GM10248 (cell line): ENCODE data around the gene TANC1.

Experiments
- CTCF ChIA-PET: fragments of 300-600 bp; sonication (Branson Sonifier 250); formaldehyde crosslinking; extraction: SDS; loops from one replicate; lab custom pipeline; 2021; ENCODE audit warnings: antibody characterized with exemption; lab: Yijun Ruan, JAX
- POLR2A ChIA-PET: fragments of 350-650 bp; sonication (Branson Sonifier 250); formaldehyde crosslinking; extraction: SDS; loops from one replicate; lab custom pipeline; 2020; ENCODE audit warnings: antibody characterized with exemption; lab: Yijun Ruan, JAX
- DNase-seq: peaks from one replicate; pipeline ENCODE4 v3.0.0; 2012; ENCODE audit errors: extremely low spot score
- TF ChIP-seq, protein P1 (sequence below): IDR thresholded peaks from 2 replicates; pipeline ENCODE4 v1.5.1; 2012; ENCODE audit warnings: mild to moderate bottlenecking, low read depth; ENCODE audit errors: extremely low read depth, missing control alignments, control extremely low read depth

TANC1 gene

GRCh38 chr2:158966312-158966711, 2.1 kb upstream of the TANC1 start:
- POLR2A ChIA-PET, result no interaction called here
- TF ChIP-seq, protein P1, sequence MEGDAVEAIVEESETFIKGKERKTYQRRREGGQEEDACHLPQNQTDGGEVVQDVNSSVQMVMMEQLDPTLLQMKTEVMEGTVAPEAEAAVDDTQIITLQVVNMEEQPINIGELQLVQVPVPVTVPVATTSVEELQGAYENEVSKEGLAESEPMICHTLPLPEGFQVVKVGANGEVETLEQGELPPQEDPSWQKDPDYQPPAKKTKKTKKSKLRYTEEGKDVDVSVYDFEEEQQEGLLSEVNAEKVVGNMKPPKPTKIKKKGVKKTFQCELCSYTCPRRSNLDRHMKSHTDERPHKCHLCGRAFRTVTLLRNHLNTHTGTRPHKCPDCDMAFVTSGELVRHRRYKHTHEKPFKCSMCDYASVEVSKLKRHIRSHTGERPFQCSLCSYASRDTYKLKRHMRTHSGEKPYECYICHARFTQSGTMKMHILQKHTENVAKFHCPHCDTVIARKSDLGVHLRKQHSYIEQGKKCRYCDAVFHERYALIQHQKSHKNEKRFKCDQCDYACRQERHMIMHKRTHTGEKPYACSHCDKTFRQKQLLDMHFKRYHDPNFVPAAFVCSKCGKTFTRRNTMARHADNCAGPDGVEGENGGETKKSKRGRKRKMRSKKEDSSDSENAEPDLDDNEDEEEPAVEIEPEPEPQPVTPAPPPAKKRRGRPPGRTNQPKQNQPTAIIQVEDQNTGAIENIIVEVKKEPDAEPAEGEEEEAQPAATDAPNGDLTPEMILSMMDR, result no peak
- DNase-seq, result no peak
- CTCF ChIA-PET, result no interaction called here

GRCh38 chr2:158967114-158967730, 1.2 kb upstream of the TANC1 start:
- DNase-seq, result no peak
- POLR2A ChIA-PET, result no interaction called here
- CTCF ChIA-PET, result interaction anchor here (1.4 kb wide), 1 partner anchor 151 kb away, joined by 4 read pairs; no protein-coding TSS in a partner anchor
- TF ChIP-seq, protein P1, result no peak

- TF ChIP-seq, protein P1, result no peak
- CTCF ChIA-PET, result interaction anchor here (1.4 kb wide), 1 partner anchor 151 kb away, joined by 4 read pairs; no protein-coding TSS in a partner anchor
- DNase-seq, result no peak
- POLR2A ChIA-PET, result no interaction called here
These were observed 577 bp upstream of the TANC1 start for GRCh38 chr2:158967731-158968395.

DNA sequence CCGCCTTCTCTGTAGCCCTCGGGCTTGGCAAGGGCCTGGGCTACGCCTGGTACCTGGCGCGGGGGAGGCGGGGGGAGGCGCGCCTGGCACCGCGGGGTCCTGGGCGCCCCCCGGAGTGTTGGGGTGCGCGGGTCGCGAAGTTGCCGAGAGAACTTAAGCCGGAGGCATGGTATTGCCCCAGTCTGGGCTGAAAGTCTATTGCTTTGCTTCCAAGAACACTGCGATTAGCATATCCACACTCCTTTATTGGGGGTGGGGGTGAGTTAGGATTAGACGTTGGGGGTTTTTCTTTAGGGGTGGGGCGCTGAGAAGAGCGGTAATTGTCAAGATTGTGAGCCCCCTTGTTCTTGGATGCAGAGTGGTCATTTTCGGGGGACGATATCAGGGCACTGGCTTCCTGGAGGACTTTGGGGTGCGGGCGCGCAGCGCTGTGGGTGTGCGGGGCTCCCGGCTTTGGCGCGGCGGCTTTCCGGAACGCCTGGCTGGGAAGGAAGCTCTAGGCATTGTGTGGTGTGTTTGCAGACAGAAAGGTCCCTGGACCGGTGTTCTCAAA, 798 bp downstream of the TANC1 start:
- ChIA-PET POLR2A (no interaction called here), CTCF (interaction anchor here (1.0 kb wide), 1 partner anchor 27 kb away, joined by 3 read pairs; no protein-coding TSS in a partner anchor)
- TF ChIP-seq, protein P1, result no peak
- DNase-seq, result no peak

DNA sequence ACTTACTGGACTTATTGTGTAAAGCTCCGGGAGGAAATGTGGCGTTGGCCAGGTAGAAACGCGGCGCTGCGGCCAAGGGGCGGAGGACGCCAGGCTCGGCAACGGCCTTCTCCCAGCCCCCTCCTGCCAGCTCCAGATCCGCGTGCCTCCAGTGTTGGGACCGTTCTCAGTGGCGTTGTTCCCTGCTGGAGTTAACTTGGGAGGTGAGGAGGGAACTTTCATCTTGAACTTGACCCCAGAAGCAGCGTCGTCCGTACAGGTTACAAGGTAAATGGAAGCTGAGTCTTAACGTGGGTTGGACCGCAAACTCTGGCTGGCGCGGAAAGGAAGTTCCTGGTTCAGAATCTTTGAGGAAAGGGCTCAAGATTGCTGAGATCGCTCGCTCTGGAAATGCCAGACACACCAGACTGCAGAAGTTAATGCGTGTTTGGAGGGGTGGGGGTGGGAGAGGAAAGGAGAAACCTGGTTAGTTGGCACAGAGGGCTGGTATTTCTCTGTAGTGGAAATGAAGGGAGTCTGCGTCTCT, 1.3 kb downstream of the TANC1 start:
- no peak for DNase-seq
- TF ChIP-seq, protein P1, result no peak
- POLR2A ChIA-PET, result no interaction called here
- CTCF ChIA-PET, result interaction anchor here (1.0 to 1.1 kb wide), 3 partner anchors 13 to 257 kb away, joined by 3 read pairs; no protein-coding TSS in a partner anchor

- ChIA-PET POLR2A (no interaction called here), CTCF (interaction anchor here (1.0 to 1.1 kb wide), 3 partner anchors 13 to 257 kb away, joined by 3 read pairs; no protein-coding TSS in a partner anchor)
- no peak for DNase-seq
- TF ChIP-seq, protein P1, result no peak
These were observed 1.9 kb downstream of the TANC1 start for GRCh38 chr2:158970241-158970751.
